ENCODE data around the gene ANAPC10.
"Not testable (repeated sequence)": the region's sequence is repeated elsewhere in the genome, so short reads cannot be mapped to it uniquely, and the experiment has no call there.

Gene ANAPC10

GRCh38 chr4:145097821-145098674 lies at the start of gene ANAPC10, which contains the start of gene ABCE1:
Gene ANAPC10 (minus strand): TSS chr4:145098196. CDS start chr4:145096099, 2,097 bp downstream.
Gene ABCE1 (plus strand): TSS chr4:145098311. CDS start chr4:145104413, 6,102 bp downstream.
- DNase-seq: peak; percentile 94 to 99

- not testable (repeated sequence) for DNase-seq
These were observed 38.2 kb upstream of the ANAPC10 start for GRCh38 chr4:145136219-145136618.

GRCh38 chr4:145132511-145133098 lies 34.6 kb upstream of the ANAPC10 start:
- no peak for DNase-seq

GRCh38 chr4:145131848-145132247 lies 33.9 kb upstream of the ANAPC10 start:
- no peak for DNase-seq

GRCh38 chr4:145130788-145131399 lies 32.9 kb upstream of the ANAPC10 start:
- no peak for DNase-seq

GRCh38 chr4:145130130-145130529 lies 32.1 kb upstream of the ANAPC10 start:
- no peak for DNase-seq

- no peak for DNase-seq
These were observed 27.4 kb upstream of the ANAPC10 start for GRCh38 chr4:145125396-145125795.

GRCh38 chr4:145108128-145108527 lies 10.1 kb upstream of the ANAPC10 start:
- no peak for DNase-seq

- no peak for DNase-seq
These were observed 9.1 kb upstream of the ANAPC10 start for GRCh38 chr4:145107126-145107525.

GRCh38 chr4:145103496-145103895 lies 5.5 kb upstream of the ANAPC10 start:
- no peak for DNase-seq

GRCh38 chr4:145102619-145103018 lies 4.6 kb upstream of the ANAPC10 start:
- no peak for DNase-seq

- DNase-seq: no peak
These were observed 3.1 kb upstream of the ANAPC10 start for GRCh38 chr4:145101091-145101490.

GRCh38 chr4:145099653-145100052 lies 1.7 kb upstream of the ANAPC10 start:
- DNase-seq: no peak

- DNase-seq: peak; percentile 36 to 62
These were observed 660 bp upstream of the ANAPC10 start for GRCh38 chr4:145098675-145099037.

- DNase-seq: no peak
These were observed 620 bp downstream of the ANAPC10 start for GRCh38 chr4:145097331-145097820.

- DNase-seq: no peak
These were observed 4.4 kb downstream of the ANAPC10 start for GRCh38 chr4:145093638-145094037.

- DNase-seq: no peak
These were observed 7.6 kb downstream of the ANAPC10 start for GRCh38 chr4:145090380-145090779.

- DNase-seq: no peak
These were observed 13.9 kb downstream of the ANAPC10 start for GRCh38 chr4:145083891-145084605.

- no peak for DNase-seq
These were observed 16.2 kb downstream of the ANAPC10 start for GRCh38 chr4:145081756-145082155.

- DNase-seq: no peak
These were observed 21.5 kb downstream of the ANAPC10 start for GRCh38 chr4:145076469-145076855.

- DNase-seq: no peak
These were observed 22.1 kb downstream of the ANAPC10 start for GRCh38 chr4:145075742-145076468.

- no peak for DNase-seq
These were observed 26.4 kb downstream of the ANAPC10 start for GRCh38 chr4:145071560-145071959.
